OCI-LY7 (cell line): Measurements from ENCODE around the gene PIP5K1A. TPM values are rescaled to one million over a fixed set of nuclear protein-coding genes. Genes with fewer than 3 reads are reported as not detected.
A peak's percentile ranks its signal among the peaks of the same experiment; 100 is the strongest.

ENCODE experiments used
- BruUV-seq: library from RNA; stranded (reverse); fragments of 400-500 nt; replicated peaks from 2 replicates; lab custom pipeline; 2021; lab: Mats Ljungman, UMichigan
- CTCF ChIA-PET: fragments of 300-600 bp; sonication (Branson Sonifier 250); formaldehyde crosslinking; loops from one replicate; lab custom pipeline; 2022; ENCODE audit warnings: antibody characterized with exemption; ENCODE audit not compliant: unreplicated experiment; lab: Charles Lee
- POLR2A ChIA-PET: fragments of 300-600 bp; sonication (Branson Sonifier 250); formaldehyde crosslinking; loops from one replicate; lab custom pipeline; 2022; ENCODE audit warnings: antibody characterized with exemption; lab: Charles Lee
- DNase-seq: peaks from one replicate; pipeline ENCODE4 v3.0.0-alpha.2; 2015; ENCODE audit warnings: low spot score
- H2AFZ ChIP-seq: fragments of 200-600 bp; sonication (generic), shearing (Covaris generic); 2 replicates; pipeline ENCODE4 v1.6.1; 2014; ENCODE audit warnings: mild to moderate bottlenecking, antibody characterized with exemption, low read length, moderate library complexity
- H3K27ac ChIP-seq: fragments of 200-600 bp; sonication (generic); 2 replicates; pipeline ENCODE4 v1.5.1; 2014; ENCODE audit warnings: mixed run types, low read depth, mild to moderate bottlenecking, moderate library complexity, low read length, inconsistent platforms; ENCODE audit not compliant: poor library complexity, severe bottlenecking
- H3K36me3 ChIP-seq: fragments of 200-600 bp; sonication (generic); 2 replicates; pipeline ENCODE4 v1.6.1; 2014; ENCODE audit warnings: mild to moderate bottlenecking, antibody characterized with exemption, low read length, moderate library complexity, mixed read lengths; ENCODE audit not compliant: insufficient read depth
- H3K4me1 ChIP-seq: fragments of 200-600 bp; sonication (generic); 2 replicates; pipeline ENCODE4 v1.5.1; 2014; ENCODE audit warnings: mild to moderate bottlenecking, low read length; ENCODE audit not compliant: insufficient read depth, poor library complexity, severe bottlenecking
- H3K4me2 ChIP-seq: fragments of 200-600 bp; sonication (generic); 2 replicates; pipeline ENCODE4 v1.6.1; 2014; ENCODE audit warnings: mild to moderate bottlenecking, low read length
- H3K4me3 ChIP-seq: fragments of 200-600 bp; sonication (generic); 2 replicates; pipeline ENCODE4 v1.5.1; 2014; ENCODE audit warnings: mild to moderate bottlenecking, low read depth, low read length; ENCODE audit not compliant: poor library complexity, severe bottlenecking
- H3K79me2 ChIP-seq: fragments of 200-600 bp; sonication (generic); 2 replicates; pipeline ENCODE4 v1.6.1; 2016; ENCODE audit warnings: low read depth, mild to moderate bottlenecking, low read length, moderate library complexity, mixed read lengths; ENCODE audit not compliant: insufficient read depth
- H3K9me2 ChIP-seq: fragments of 200-600 bp; sonication (generic); 2 replicates; pipeline ENCODE4 v1.6.1; 2016; ENCODE audit warnings: mild to moderate bottlenecking, low read length, mixed read lengths; ENCODE audit not compliant: insufficient read depth
- H3K9me3 ChIP-seq: fragments of 200-600 bp; sonication (generic); 2 replicates; pipeline ENCODE4 v1.6.1; 2014; ENCODE audit warnings: mild to moderate bottlenecking, mixed run types, low read length, mixed read lengths
- H4K20me1 ChIP-seq: fragments of 200-600 bp; sonication (generic); 2 replicates; pipeline ENCODE4 v1.6.1; 2014; ENCODE audit warnings: mild to moderate bottlenecking, antibody characterized with exemption, low read length, moderate library complexity, mixed read lengths; ENCODE audit not compliant: insufficient read depth
- EZH2phosphoT487 ChIP-seq: fragments of 200-600 bp; sonication (generic); IDR thresholded peaks from 2 replicates; pipeline ENCODE4 v1.6.1; 2018; ENCODE audit warnings: low read depth, borderline replicate concordance, mild to moderate bottlenecking, mixed run types, antibody characterized with exemption, low read length, moderate library complexity, mixed read lengths
- intact Hi-C: fragments of 100-400 bp; cut with micrococcal nuclease; formaldehyde crosslinking; loops from one replicate; pipeline ENCODE4 v1.10.0; 2022; ENCODE audit not compliant: unreplicated experiment
- total RNA-seq, 2 experiments: library from RNA; depleted of rRNA in 1 of 2; stranded (reverse); fragments of >200 nt in 1 of 2; shearing (Covaris generic) in 1 of 2; gene quantifications; 2 replicates each; pipeline ENCODE4 v1.2.3, GENCODE V29; 2014 to 2022
- TF ChIP-seq, protein P1 (sequence below): fragments of 200-600 bp; sonication (generic); conservative IDR thresholded peaks from 2 replicates; pipeline ENCODE4 v1.5.1; 2014; ENCODE audit warnings: mild to moderate bottlenecking, antibody characterized with exemption, low read length, moderate library complexity, mixed read lengths

PIP5K1A gene
- total RNA-seq, 2 experiments from 2014 or later = 50.5 to 85.3 TPM

DNA sequence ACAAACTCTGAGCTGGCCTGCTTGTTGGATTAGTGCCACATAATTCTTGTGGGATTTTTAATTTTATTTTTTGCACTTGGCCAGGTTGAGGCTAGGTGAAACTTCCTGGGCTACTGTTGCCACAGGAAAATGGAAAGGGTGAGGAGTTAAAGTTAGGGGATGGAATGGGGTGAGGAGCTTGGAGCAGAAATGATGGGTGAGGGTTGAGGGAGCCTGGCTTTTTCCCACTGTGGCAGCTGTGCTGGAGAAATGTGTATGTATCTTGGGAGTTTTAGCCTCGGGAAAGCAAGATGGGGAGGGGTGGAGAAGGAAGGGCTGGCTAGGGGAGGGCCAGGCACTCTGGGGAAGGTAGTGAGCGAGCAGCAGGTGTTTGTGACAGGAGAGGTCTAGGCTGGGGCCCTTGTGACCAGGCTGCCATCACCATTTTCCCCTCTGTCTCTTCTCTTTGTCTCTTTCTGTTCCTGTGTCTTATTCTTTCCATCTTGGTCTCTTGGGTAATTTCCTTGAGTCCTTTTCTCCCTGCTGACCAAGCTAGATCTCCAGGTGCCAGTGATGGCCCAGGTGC, 85.7 kb downstream of the PIP5K1A start:
- intact Hi-C loops = loop anchor here (5.0 kb wide), 1 partner anchor 43 kb away; the partner anchor contains the start of gene PI4KB
- H3K9me3 ChIP-seq = no peaks in the 10 kb centered on the region
- ChIA-PET POLR2A (interaction anchor here (0.9 kb wide), 1 partner anchor 88 kb away, joined by 3 read pairs; no protein-coding TSS in a partner anchor), CTCF (interaction anchor here (0.8 kb wide), 1 partner anchor 27 kb away, joined by 4 read pairs; no protein-coding TSS in a partner anchor)
- peaks cover 19% of the 10 kb centered on the region; the same call in 1 of the 2 replicates for H3K79me2 ChIP-seq
- DNase-seq = no peak
- TF ChIP-seq EZH2phosphoT487 = no peak
- TF ChIP-seq, protein P1, sequence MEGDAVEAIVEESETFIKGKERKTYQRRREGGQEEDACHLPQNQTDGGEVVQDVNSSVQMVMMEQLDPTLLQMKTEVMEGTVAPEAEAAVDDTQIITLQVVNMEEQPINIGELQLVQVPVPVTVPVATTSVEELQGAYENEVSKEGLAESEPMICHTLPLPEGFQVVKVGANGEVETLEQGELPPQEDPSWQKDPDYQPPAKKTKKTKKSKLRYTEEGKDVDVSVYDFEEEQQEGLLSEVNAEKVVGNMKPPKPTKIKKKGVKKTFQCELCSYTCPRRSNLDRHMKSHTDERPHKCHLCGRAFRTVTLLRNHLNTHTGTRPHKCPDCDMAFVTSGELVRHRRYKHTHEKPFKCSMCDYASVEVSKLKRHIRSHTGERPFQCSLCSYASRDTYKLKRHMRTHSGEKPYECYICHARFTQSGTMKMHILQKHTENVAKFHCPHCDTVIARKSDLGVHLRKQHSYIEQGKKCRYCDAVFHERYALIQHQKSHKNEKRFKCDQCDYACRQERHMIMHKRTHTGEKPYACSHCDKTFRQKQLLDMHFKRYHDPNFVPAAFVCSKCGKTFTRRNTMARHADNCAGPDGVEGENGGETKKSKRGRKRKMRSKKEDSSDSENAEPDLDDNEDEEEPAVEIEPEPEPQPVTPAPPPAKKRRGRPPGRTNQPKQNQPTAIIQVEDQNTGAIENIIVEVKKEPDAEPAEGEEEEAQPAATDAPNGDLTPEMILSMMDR = no peak
- no peak overlapping the region for H2AFZ ChIP-seq
- H3K4me3 ChIP-seq = peak overlapping the region; percentile 80
- H3K27ac ChIP-seq = no peak overlapping the region
- H3K4me1 ChIP-seq = peaks cover 21% of the 10 kb centered on the region
- no peaks in the 10 kb centered on the region for H3K9me2 ChIP-seq
- H3K36me3 ChIP-seq = peaks cover 35% of the 10 kb centered on the region
- peak overlapping the region; percentile 88 for H3K4me2 ChIP-seq
- BruUV-seq = no TSS peak
- H4K20me1 ChIP-seq = peaks cover 9% of the 10 kb centered on the region

DNA sequence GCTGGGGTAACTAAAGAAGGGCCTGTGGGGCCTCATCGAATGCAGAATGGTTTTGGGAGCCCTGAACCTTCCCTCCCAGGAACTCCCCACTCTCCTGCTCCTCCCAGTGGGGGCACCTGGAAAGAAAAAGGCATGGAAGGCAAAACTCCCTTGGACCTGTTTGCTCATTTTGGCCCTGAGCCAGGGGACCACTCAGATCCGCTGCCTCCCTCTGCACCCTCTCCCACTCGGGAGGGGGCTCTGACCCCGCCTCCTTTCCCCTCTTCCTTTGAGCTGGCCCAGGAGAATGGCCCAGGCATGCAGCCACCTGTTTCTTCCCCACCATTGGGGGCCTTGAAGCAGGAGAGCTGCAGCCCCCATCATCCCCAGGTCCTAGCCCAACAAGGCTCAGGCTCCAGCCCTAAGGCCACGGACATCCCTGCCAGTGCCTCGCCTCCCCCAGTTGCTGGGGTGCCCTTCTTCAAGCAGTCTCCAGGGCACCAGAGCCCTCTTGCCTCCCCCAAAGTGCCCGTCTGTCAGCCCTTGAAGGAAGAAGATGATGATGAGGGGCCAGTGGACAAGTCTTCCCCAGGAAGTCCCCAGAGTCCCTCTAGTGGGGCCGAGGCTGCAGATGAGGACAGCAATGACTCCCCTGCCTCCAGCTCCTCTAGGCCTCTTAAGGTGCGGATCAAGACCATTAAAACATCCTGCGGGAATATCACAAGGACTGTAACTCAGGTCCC, 88.4 kb downstream of the PIP5K1A start:
- H3K9me3 ChIP-seq = no peaks in the 10 kb centered on the region
- peaks cover 58% of the 10 kb centered on the region for H3K36me3 ChIP-seq
- H3K4me2 ChIP-seq = no peak overlapping the region
- POLR2A ChIA-PET = interaction anchor here (0.6 kb wide), 1 partner anchor 30 kb away, joined by 3 read pairs; no protein-coding TSS in a partner anchor
- intact Hi-C loops = no loop called here
- no peak for DNase-seq
- no TSS peak for BruUV-seq
- H3K4me3 ChIP-seq = no peak overlapping the region
- H3K27ac ChIP-seq = no peak overlapping the region
- peaks cover 15% of the 10 kb centered on the region for H3K4me1 ChIP-seq
- peaks cover 9% of the 10 kb centered on the region for H4K20me1 ChIP-seq
- H2AFZ ChIP-seq = no peak overlapping the region
- H3K79me2 ChIP-seq = peaks cover 19% of the 10 kb centered on the region; the same call in 1 of the 2 replicates
- TF ChIP-seq, protein P1 = no peak
- TF ChIP-seq EZH2phosphoT487 = no peak
- no peaks in the 10 kb centered on the region for H3K9me2 ChIP-seq
- CTCF ChIA-PET = no interaction called here
